Peyer's patch (tissue), 4 donors: ENCODE results near the gene CDC42. TPM values are rescaled to one million over a fixed set of nuclear protein-coding genes. Genes with fewer than 3 reads are reported as not detected.

Experiments used
- DNase-seq, 3 donors: peaks; one replicate each; pipeline ENCODE4 v3.0.0-alpha.2; 2017 to 2019
- H3K27ac ChIP-seq, 4 donors: fragments of 200-600 bp; sonication (generic); one replicate each; pipeline ENCODE4 v1.5.1; 2016 to 2019
- H3K27me3 ChIP-seq, 2 donors: fragments of 200-600 bp; sonication (generic); one replicate each; pipeline ENCODE4 v1.5.1; 2019
- H3K36me3 ChIP-seq, 3 donors: fragments of 200-600 bp; sonication (generic); one replicate each; pipeline ENCODE4 v1.5.1; 2016 to 2019
- H3K4me1 ChIP-seq, 4 donors: fragments of 200-600 bp; sonication (generic); one replicate each; pipeline ENCODE4 v1.5.1; 2016 to 2019
- H3K4me3 ChIP-seq, 4 donors: fragments of 200-600 bp; sonication (generic); 1 replicate in 3 of 4; 2 replicates in 1 of 4; pipeline ENCODE4 v1.5.1; 2016 to 2019; ENCODE audit warnings: mild to moderate bottlenecking in 1 of 4
- H3K9me3 ChIP-seq, 4 donors: fragments of 200-600 bp; sonication (generic); one replicate each; pipeline ENCODE4 v1.5.1; 2016 to 2019; ENCODE audit warnings: mild to moderate bottlenecking in 1 of 4
- POLR2A ChIP-seq, 2 donors: fragments of 450-650 bp; IDR thresholded peaks; one replicate each; pipeline ENCODE4 v1.5.1; 2017; ENCODE audit warnings: antibody characterized with exemption in 2 of 2, mild to moderate bottlenecking in 2 of 2, moderate library complexity in 2 of 2
- total RNA-seq, 4 donors: library from RNA; depleted of rRNA; stranded (reverse); fragments of >200 nt; gene quantifications; one replicate each; pipeline ENCODE4 v1.1.0, GENCODE V29; 2016
- TF ChIP-seq, protein P1 (sequence below), 6 experiments: fragments of 450-650 bp in 4 of 6; fragments of 200-600 bp in 2 of 6; sonication (generic) in 1 of 6; IDR thresholded peaks; one replicate each; pipeline ENCODE4 v1.5.1; 2017 to 2019; ENCODE audit warnings: antibody characterized with exemption in 6 of 6, mild to moderate bottlenecking in 3 of 6, moderate library complexity in 1 of 6

Gene CDC42
- total RNA-seq, 4 donors from 2014 or later = 89.6 to 224 (median 157) TPM

DNA sequence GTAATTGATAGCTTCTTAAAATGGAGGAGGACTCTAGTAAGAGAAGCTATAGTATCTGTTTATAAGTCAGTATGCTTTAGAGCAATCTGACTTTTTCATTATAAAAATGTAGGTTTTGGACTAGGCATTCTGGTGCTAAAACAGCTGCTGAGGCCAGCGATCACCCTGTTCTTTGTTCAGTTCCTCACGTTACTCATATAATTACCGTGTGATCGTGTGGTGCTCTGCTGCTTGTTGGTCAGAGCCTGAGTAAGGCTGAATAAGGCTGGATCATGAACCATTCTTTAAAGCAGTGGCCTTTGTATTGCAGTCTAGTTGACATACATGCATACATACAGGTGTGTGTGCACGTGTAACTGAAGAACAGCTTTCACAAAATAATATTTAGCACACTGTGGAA, 25.2 kb downstream of the CDC42 start:
- DNase-seq = no peak
- H3K36me3 ChIP-seq = peaks cover 0 to 39% (median 0%) of the 10 kb centered on the region in 3 donors
- no peaks in the 10 kb centered on the region for H3K27me3 ChIP-seq
- H3K4me3 ChIP-seq = no peak overlapping the region
- H3K4me1 ChIP-seq = peaks cover 0 to 40% (median 21%) of the 10 kb centered on the region in 4 donors
- H3K9me3 ChIP-seq = no peaks in the 10 kb centered on the region
- H3K27ac ChIP-seq = no peak overlapping the region
- TF ChIP-seq POLR2A (IDR thresholded peaks at IDR 0.05) = no peak
- TF ChIP-seq, protein P1, sequence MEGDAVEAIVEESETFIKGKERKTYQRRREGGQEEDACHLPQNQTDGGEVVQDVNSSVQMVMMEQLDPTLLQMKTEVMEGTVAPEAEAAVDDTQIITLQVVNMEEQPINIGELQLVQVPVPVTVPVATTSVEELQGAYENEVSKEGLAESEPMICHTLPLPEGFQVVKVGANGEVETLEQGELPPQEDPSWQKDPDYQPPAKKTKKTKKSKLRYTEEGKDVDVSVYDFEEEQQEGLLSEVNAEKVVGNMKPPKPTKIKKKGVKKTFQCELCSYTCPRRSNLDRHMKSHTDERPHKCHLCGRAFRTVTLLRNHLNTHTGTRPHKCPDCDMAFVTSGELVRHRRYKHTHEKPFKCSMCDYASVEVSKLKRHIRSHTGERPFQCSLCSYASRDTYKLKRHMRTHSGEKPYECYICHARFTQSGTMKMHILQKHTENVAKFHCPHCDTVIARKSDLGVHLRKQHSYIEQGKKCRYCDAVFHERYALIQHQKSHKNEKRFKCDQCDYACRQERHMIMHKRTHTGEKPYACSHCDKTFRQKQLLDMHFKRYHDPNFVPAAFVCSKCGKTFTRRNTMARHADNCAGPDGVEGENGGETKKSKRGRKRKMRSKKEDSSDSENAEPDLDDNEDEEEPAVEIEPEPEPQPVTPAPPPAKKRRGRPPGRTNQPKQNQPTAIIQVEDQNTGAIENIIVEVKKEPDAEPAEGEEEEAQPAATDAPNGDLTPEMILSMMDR (IDR thresholded peaks at IDR 0.05) = no peak

GRCh38 chr1:22078133-22078532, 25.6 kb downstream of the CDC42 start:
- H3K4me3 ChIP-seq = no peak overlapping the region
- DNase-seq = no peak
- H3K36me3 ChIP-seq = peaks cover 0 to 43% (median 0%) of the 10 kb centered on the region in 3 donors
- H3K4me1 ChIP-seq = peaks cover 0 to 40% (median 21%) of the 10 kb centered on the region in 4 donors
- H3K27ac ChIP-seq = no peak overlapping the region
- no peaks in the 10 kb centered on the region for H3K27me3 ChIP-seq
- no peaks in the 10 kb centered on the region for H3K9me3 ChIP-seq
- no peak for TF ChIP-seq POLR2A (IDR thresholded peaks at IDR 0.05)
- TF ChIP-seq, protein P1 (IDR thresholded peaks at IDR 0.05) = no peak

DNA sequence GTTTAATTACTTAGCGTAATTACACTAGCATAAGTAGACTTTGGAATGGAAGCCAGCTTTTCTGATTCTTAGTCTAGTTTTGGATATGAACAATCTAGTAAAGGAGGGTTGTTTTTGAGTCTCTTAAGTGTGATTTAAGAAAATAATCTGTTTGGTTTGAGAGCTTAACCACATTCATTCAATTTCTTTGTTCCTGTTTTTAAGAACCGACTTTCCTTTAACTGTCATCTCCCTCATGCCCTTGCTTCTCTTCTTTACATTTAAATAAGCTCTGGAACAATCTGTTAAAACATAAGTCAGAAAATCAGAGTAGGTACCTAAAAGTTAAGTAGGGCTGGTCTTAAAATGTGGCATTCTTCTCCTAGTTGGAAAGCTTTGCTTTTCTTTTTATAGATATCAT, 27.7 kb downstream of the CDC42 start:
- peaks cover 0 to 49% (median 0%) of the 10 kb centered on the region in 3 donors for H3K36me3 ChIP-seq
- peaks cover 0 to 25% (median 13%) of the 10 kb centered on the region in 4 donors for H3K4me1 ChIP-seq
- H3K9me3 ChIP-seq = no peaks in the 10 kb centered on the region
- H3K4me3 ChIP-seq = no peak overlapping the region
- no peak overlapping the region for H3K27ac ChIP-seq
- DNase-seq = no peak
- no peaks in the 10 kb centered on the region for H3K27me3 ChIP-seq
- TF ChIP-seq POLR2A (IDR thresholded peaks at IDR 0.05) = no peak
- TF ChIP-seq, protein P1 (IDR thresholded peaks at IDR 0.05) = no peak

DNA sequence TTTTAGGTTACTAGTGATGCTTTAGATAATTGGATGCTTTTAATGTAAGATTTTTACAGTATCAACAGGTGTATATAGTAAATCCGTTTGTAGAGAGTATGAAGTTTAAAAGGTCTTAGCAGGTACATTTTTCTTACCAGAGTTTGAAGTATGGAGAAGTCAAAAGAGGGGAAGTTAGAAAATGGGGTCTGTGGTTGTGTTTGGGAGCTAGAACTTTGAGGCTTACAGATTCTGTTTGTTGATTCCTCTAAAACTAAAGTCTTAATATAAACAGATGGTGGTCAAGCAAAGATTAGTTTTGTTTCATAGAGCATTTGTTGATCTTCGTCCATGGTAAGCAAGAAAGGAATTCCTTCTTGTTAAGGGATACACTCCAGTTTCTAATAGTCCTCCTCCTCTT, 35.8 kb downstream of the CDC42 start:
- Histone ChIP-seq H3K36me3 (peaks cover 0 to 60% (median 0%) of the 10 kb centered on the region in 3 donors), H3K27ac (no peak overlapping the region), H3K27me3 (no peaks in the 10 kb centered on the region), H3K4me1 (peaks cover 0 to 21% (median 12%) of the 10 kb centered on the region in 4 donors), H3K9me3 (no peaks in the 10 kb centered on the region), H3K4me3 (no peak overlapping the region)
- no peak for TF ChIP-seq POLR2A (IDR thresholded peaks at IDR 0.05)
- TF ChIP-seq, protein P1 (IDR thresholded peaks at IDR 0.05) = no peak
- DNase-seq = no peak

DNA sequence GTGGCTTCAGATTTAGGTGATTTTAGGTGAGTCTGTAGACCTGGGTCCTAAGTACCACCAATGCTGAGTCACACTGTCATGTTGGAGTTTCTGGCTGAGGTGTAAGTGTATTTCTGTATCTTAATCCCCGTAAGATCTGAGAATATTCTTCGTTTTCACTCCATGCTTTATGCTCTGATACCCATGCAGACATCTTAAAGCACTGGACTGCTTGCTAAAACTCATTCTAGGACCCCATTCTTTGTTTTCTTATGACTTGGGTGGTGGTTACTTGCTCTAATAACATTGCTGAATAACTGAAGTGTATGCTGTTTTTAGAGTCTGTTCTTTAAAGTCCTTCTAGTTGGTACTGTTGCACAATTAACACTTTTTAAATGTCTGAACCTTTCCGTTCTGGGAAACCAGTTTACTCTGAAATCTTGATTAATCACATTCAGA, 36.6 kb downstream of the CDC42 start:
- peaks cover 0 to 21% (median 12%) of the 10 kb centered on the region in 4 donors for H3K4me1 ChIP-seq
- no peak for TF ChIP-seq POLR2A (IDR thresholded peaks at IDR 0.05)
- TF ChIP-seq, protein P1 (IDR thresholded peaks at IDR 0.05) = no peak
- peaks cover 0 to 63% (median 0%) of the 10 kb centered on the region in 3 donors for H3K36me3 ChIP-seq
- DNase-seq = no peak
- H3K4me3 ChIP-seq = no peak overlapping the region
- H3K27me3 ChIP-seq = no peaks in the 10 kb centered on the region
- H3K9me3 ChIP-seq = no peaks in the 10 kb centered on the region
- H3K27ac ChIP-seq = no peak overlapping the region

DNA sequence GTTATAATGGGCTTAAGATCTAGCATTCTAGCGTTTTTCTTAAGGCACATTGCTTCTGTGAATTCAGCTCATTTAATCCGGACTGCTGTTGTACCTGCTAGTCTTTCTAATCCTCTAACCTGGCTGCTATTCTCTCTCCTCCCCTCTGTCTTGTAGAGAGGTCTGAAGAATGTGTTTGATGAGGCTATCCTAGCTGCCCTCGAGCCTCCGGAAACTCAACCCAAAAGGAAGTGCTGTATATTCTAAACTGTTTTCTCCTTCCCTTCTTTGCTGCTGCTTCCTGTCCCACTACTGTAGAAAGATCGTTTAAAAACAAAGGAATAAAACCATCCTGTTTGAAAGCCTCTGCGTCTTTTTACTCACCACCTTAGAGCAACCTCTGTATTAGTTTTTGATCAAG, 37.3 kb downstream of the CDC42 start:
- Histone ChIP-seq H3K4me1 (peaks cover 0 to 21% (median 12%) of the 10 kb centered on the region in 4 donors), H3K27me3 (no peaks in the 10 kb centered on the region), H3K4me3 (no peak overlapping the region), H3K27ac (no peak overlapping the region), H3K9me3 (no peaks in the 10 kb centered on the region), H3K36me3 (peaks cover 0 to 66% (median 0%) of the 10 kb centered on the region in 3 donors)
- DNase-seq = no peak
- TF ChIP-seq POLR2A (IDR thresholded peaks at IDR 0.05) = no peak
- TF ChIP-seq, protein P1 (IDR thresholded peaks at IDR 0.05) = no peak
